Prostate gland (tissue), 2 donors: ENCODE results near the gene ECE1. TPM values are rescaled to one million over a fixed set of nuclear protein-coding genes. Genes with fewer than 3 reads are reported as not detected.

ENCODE experiments used
- DNase-seq: peaks from one replicate; pipeline ENCODE4 v3.0.0-alpha.2; 2019; ENCODE audit warnings: low spot score
- H3K27ac ChIP-seq, 2 donors: fragments of 200-600 bp; sonication (generic); 2 replicates each; pipeline ENCODE4 v1.5.1; 2017 to 2019
- H3K27me3 ChIP-seq: fragments of 200-600 bp; sonication (generic); replicated peaks from 2 replicates; pipeline ENCODE4 v1.5.1; 2019; ENCODE audit not compliant: insufficient read depth
- H3K36me3 ChIP-seq, 2 donors: fragments of 200-600 bp; sonication (generic); 1 replicate in 1 of 2; 2 replicates in 1 of 2; pipeline versions ENCODE4 v1.5.1 to v1.8.1; 2017 to 2019
- H3K4me1 ChIP-seq: fragments of 200-600 bp; sonication (generic); replicated peaks from 2 replicates; pipeline ENCODE4 v1.5.1; 2019
- H3K4me3 ChIP-seq, 2 donors: fragments of 200-600 bp; sonication (generic); 2 replicates each; pipeline ENCODE4 v1.5.1; 2017 to 2019
- H3K9me3 ChIP-seq: fragments of 200-600 bp; sonication (generic); 2 replicates; pipeline ENCODE4 v1.5.1; 2017
- POLR2A ChIP-seq: fragments of 450-650 bp; IDR thresholded peaks from one replicate; pipeline ENCODE4 v1.6.1; 2016; ENCODE audit warnings: antibody characterized with exemption, mild to moderate bottlenecking
- POLR2AphosphoS5 ChIP-seq: sonication (generic); formaldehyde crosslinking; IDR thresholded peaks from one replicate; pipeline ENCODE4 v1.6.1; 2017; ENCODE audit warnings: antibody characterized with exemption
- WGBS: methylation state at CpG from one replicate; pipeline ENCODE4 v1.1.5; 2018; 5-methylcytosine and 5-hydroxymethylcytosine counted together
- intact Hi-C: fragments of 100-400 bp; cut with DNase I; formaldehyde crosslinking; loops from one replicate; pipeline ENCODE4 v1.14.2; 2022
- total RNA-seq, 2 donors: library from RNA; depleted of rRNA; stranded (reverse); fragments of >200 nt; gene quantifications; one replicate each; pipeline ENCODE4 v1.1.0, GENCODE V29; 2016
- TF ChIP-seq, protein P1 (sequence below), 4 experiments: fragments of 200-600 bp in 2 of 4; fragments of 450-650 bp in 2 of 4; sonication (generic) in 2 of 4; IDR thresholded peaks; 1 replicate in 3 of 4; 2 replicates in 1 of 4; pipeline ENCODE4 v1.5.1; 2016 to 2019; ENCODE audit warnings: antibody characterized with exemption in 4 of 4, mild to moderate bottlenecking in 2 of 4, moderate library complexity in 2 of 4

Gene ECE1
- total RNA-seq, 2 donors from 2014 or later: 113 to 146 TPM

DNA sequence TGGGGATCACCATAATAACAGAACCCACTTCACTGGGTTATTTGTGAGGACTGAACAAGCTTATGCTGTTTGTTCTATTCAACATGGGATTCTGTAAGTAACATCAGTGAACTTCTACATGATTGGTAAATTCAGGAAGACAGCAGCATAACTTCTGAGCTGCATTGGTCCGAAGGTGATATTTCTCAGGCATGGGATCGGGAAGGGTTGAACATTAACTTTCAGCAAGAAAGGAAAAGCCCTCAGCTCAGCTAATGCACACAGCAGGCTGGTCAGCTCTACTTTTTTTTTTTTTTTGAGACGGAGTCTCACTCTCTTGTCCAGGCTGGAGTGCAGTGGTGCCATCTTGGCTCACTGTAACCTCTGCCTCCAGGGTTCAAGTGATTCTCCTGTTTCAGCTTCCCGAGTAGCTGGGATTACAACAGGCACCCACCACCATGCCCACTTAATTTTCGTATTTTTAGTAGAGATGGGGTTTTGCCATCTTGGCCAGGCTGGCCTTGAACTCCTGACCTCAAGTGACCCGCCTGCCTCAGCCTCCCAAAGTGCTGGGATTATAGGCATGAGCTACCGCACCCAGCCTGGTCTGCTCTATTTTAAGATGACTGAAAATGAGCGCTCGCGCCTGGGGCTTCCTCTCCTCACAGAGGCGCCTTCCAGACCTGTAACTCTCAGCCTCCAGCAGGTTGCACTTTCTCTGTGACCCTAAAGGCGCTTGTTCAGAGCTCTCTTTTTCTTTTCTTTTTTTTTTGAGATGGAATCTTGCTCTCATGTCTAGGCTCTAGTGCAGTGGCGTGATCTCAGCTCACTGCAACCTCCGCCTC is 42.2 kb downstream of the ECE1 start:
- WGBS: 95% methylated on average over 14 of the region's 14 CpGs
- H3K36me3 ChIP-seq: peaks cover 6 to 7% of the 10 kb centered on the region in 2 donors

DNA sequence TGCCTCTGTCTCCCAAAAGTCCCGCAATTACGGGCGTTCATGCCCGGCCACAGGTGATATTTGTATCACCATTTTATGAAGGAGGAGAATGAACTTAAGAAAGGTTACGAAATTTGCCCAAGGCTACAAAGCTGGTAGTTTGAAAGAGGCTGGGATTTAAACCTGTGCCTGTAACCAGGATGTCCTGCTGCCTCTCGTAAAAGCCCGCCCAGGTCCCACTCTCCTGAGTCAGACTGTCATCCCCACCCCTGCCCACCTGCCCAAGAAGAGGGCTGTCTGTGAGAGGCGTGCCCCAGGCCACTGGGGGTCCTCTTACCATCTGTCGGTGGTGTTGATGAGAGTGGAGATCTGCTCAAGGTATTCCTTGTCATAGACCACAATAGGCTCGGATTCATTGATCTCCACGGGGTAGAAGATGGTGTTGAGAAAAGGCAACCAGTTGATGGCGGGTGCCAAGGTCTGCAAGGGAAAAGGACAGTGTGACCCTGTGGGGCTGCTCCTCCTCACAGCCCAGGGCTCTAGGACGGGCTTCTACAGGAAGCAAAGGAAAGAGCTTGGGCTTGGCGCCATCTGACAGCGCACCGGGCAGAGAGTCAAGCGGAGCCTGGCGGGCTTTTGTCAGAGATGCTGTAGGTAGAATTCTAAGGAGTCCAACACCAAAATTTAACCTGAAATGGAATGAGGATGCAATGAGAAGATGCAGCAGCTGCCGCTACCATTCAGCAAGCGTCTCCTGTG is 43.2 kb downstream of the ECE1 start:
- no peak overlapping the region for H3K4me3 ChIP-seq
- no peak for TF ChIP-seq POLR2A
- TF ChIP-seq, protein P1, sequence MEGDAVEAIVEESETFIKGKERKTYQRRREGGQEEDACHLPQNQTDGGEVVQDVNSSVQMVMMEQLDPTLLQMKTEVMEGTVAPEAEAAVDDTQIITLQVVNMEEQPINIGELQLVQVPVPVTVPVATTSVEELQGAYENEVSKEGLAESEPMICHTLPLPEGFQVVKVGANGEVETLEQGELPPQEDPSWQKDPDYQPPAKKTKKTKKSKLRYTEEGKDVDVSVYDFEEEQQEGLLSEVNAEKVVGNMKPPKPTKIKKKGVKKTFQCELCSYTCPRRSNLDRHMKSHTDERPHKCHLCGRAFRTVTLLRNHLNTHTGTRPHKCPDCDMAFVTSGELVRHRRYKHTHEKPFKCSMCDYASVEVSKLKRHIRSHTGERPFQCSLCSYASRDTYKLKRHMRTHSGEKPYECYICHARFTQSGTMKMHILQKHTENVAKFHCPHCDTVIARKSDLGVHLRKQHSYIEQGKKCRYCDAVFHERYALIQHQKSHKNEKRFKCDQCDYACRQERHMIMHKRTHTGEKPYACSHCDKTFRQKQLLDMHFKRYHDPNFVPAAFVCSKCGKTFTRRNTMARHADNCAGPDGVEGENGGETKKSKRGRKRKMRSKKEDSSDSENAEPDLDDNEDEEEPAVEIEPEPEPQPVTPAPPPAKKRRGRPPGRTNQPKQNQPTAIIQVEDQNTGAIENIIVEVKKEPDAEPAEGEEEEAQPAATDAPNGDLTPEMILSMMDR (IDR thresholded peaks at IDR 0.05): no peak
- H3K36me3 ChIP-seq: peaks cover 6 to 7% of the 10 kb centered on the region in 2 donors
- no peaks in the 10 kb centered on the region for H3K27me3 ChIP-seq
- no peak overlapping the region for H3K27ac ChIP-seq
- no peak for DNase-seq
- intact Hi-C loops: no loop called here
- no peaks in the 10 kb centered on the region for H3K9me3 ChIP-seq
- 83% methylated on average over 20 of the region's 20 CpGs for WGBS
- H3K4me1 ChIP-seq: peaks cover under 1% of the 10 kb centered on the region

More for the DNA sequence above, 42.2 kb downstream of the ECE1 start:
- Histone ChIP-seq H3K27me3 (no peaks in the 10 kb centered on the region), H3K27ac (no peak overlapping the region), H3K9me3 (no peaks in the 10 kb centered on the region), H3K4me1 (peaks cover 7% of the 10 kb centered on the region), H3K4me3 (no peak overlapping the region)
- DNase-seq: no peak
- TF ChIP-seq, protein P1 (IDR thresholded peaks at IDR 0.05): no peak
- intact Hi-C loops: no loop called here

DNA sequence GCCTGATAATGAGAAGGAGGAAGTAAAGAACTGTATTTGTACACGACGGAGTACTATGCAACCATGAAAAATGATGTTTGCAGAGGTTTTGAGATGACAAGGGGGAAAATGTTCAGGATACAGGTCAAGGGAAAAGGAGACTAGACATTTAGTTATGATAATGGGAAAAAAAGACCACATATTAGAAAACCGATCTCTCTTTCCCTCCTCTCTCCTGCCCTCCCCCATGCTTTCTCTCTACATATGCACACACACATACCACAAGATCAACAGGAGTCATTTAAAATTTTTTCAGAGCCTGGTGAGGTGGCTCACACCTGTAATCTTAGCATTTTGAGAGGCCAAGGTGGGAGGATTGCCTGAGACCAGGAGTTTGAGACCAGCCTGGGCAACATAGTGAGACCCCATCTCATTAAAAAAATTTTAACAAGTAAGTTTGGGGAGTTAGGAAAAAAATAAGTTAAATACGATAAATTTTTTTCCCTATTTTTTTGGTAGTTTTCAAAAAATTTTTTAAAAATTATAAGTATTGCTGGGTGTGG is 44.5 kb downstream of the ECE1 start:
- H3K27ac ChIP-seq: no peak overlapping the region
- no peak overlapping the region for H3K4me3 ChIP-seq
- TF ChIP-seq POLR2A: no peak
- TF ChIP-seq, protein P1 (IDR thresholded peaks at IDR 0.05): no peak
- TF ChIP-seq POLR2AphosphoS5: no peak

DNA sequence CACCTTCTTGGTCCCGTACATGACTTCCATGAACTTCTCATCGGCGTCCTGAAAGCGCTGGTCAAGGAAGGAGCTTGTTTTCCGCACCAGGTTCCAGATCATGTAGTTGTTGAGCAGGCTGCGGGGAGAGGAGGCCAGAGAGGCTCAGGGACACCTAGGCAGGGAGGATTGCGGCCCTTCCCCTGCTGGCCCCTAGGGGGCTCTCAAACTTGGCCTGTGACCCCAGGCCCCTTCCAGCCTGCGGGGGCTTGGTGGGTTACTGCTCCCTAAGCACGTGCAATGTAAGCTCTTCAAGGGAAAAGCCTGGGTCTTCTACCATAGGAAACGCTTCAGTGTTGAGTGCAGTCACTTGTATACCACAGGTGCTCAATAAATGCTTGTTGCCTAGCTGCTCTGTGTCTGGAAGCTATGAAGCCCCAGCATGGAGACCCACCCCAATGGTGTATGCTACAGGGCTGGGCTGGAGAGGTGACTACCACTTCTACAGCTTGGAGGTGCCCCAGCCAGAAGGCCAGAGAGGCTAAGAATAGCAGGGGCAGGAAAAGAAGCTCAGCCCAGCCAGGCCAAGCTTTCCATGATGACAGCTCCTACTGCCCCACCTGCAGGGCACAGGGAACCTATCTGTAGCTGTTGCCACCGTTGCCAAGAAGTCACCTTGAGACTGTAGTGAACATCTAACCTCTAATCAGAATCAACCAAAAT is 45.1 kb downstream of the ECE1 start:
- no peaks in the 10 kb centered on the region for H3K9me3 ChIP-seq
- H3K4me1 ChIP-seq: no peaks in the 10 kb centered on the region
- no peak for TF ChIP-seq POLR2A
- TF ChIP-seq, protein P1 (IDR thresholded peaks at IDR 0.05): no peak
- TF ChIP-seq POLR2AphosphoS5: no peak
- DNase-seq: no peak
- no peaks in the 10 kb centered on the region for H3K27me3 ChIP-seq
- 92% methylated on average over 11 of the region's 11 CpGs for WGBS
- peaks cover 6 to 7% of the 10 kb centered on the region in 2 donors for H3K36me3 ChIP-seq
- intact Hi-C loops: no loop called here
- H3K27ac ChIP-seq: no peak overlapping the region
- H3K4me3 ChIP-seq: no peak overlapping the region

More for the DNA sequence above, 44.5 kb downstream of the ECE1 start:
- Histone ChIP-seq H3K36me3 (peaks cover 6 to 7% of the 10 kb centered on the region in 2 donors), H3K9me3 (no peaks in the 10 kb centered on the region), H3K27me3 (no peaks in the 10 kb centered on the region), H3K4me1 (no peaks in the 10 kb centered on the region)
- intact Hi-C loops: no loop called here
- WGBS: 95% methylated on average over 4 of the region's 4 CpGs
- no peak for DNase-seq
